Epidermal melanocyte (primary cell): ENCODE measurements around the gene PPIL3.
"Not testable (repeated sequence)": the region's sequence is repeated elsewhere in the genome, so short reads cannot be mapped to it uniquely, and the experiment has no call there.

ENCODE experiments used
- DNase-seq: peaks from one replicate; pipeline ENCODE4 v3.0.0; 2011; ENCODE audit warnings: low spot score; ENCODE audit not compliant: insufficient read length

Gene PPIL3

DNA sequence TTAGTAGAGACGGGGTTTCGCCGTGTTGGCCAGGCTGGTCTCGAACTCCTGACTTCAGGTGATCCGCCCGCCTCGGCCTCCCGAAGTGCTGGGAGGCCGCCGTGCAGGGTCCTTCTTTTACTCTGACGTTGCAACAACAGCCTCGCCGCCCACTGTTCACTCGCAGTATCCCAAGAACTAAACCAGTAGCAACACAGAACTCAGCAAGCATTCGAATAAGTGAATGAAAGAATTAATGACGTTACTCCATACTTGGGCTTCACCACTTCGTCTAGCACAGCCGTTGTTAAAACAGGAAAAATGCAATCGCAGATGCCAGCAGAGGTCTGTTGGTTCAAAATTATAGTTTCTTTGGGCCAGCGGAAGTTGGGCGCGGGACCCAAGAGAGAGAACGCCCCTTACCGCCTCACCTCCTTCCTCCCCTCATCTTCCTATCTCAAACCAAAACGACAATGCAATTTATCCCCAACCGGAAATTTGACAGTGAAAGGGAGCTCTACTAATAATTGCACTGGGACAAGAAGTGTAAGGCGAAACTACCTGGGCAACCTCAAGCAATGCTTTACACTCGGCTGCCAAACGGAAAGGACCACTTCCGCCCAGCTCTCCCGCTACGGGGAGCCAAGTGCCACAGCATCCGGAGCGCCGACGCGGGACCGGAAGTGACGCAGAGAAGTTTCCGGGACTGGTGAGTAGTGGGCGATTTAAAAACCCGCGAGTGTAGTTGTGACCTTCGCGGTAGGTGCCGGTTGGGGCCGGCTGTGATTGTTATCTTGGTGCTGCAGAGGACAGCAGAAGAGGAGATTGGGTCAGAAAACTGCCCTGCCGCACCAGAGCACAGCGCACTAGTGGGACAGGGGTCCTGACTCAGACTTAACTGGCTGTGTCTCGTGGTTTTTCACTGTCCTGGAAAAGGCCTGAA lies at the start of gene PPIL3, which contains the start of gene NIF3L1:
Gene PPIL3 (minus strand): TSS at position 374 of the 922 bp plus-strand sequence. CDS start 1,462 bp downstream, outside the sequence.
Gene NIF3L1 (plus strand): TSS at position 668 of the 922 bp plus-strand sequence. CDS start 2,573 bp downstream, outside the sequence.
- peak; percentile 80 for DNase-seq

DNA sequence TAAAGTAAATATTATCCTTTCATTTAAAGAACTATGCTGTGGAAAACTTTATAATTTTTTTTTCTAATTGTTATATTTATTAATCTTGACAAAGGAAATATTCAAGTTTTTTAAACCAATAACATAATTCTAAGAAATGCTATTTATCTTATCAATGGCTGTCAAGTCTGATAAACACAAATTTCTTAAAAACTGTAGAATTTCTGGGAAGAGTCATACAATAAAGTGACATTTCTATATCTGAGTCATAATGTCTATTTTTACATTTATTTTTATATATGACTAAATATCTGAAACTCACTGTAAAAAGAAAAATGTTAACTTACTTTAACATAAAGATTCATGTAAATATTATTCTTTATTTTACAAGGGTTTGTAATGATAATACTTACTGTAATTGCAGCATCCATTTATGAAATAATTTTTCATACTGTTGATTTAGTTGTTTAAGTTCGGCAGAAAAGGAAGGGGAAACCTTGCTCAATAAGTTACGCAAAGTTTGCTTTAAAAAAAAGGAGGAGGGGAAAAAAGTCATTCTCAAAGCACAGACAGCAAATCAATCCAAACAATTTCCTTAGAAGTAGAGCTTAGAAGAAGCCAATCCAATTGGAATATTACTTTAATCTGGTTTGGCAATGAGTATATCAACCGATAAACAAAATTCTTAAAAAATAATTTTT lies 42.2 kb upstream of the PPIL3 start:
- DNase-seq: no peak

DNA sequence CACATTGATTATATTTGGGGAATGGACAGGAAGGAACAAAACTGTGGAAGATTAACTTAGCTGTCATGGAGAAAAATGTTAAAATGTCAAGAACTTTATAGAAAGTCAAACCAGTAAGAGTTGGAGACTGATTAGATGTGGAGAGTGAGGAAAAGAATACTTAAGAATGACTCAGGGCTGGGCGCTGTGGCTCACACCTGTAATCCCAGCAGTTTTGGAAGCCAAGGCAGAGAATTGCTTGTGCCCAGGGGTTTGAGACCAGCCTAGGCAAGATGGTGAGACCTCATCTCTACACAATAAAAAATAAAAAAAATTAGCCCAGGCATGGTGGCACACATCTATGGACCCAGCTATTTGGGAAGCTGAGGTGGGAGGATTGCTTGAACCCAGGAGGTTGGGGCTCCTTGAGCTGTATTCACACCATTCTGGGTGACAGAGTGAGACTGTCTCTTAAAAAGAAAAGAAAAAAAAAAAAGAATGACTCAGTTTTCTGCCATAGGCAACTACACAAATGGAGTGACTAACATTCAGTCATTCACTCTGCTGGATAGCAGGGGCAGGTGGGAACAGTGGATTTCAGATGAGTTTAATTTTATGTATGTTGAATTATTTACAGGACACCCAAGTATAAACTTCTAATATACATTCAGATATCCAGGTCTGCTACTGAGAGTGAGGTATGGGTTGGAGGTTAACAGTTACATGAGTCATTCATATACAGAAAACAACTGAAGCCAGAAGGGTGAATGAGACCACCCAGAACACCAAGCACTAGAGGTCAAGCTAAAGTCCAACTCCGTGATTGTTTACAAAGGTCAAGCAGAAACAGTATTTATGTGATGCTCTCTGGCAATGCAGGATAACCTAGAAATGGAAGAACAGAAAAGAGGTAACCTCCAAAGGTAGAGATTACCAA lies 40.7 kb upstream of the PPIL3 start:
- DNase-seq: no peak

DNA sequence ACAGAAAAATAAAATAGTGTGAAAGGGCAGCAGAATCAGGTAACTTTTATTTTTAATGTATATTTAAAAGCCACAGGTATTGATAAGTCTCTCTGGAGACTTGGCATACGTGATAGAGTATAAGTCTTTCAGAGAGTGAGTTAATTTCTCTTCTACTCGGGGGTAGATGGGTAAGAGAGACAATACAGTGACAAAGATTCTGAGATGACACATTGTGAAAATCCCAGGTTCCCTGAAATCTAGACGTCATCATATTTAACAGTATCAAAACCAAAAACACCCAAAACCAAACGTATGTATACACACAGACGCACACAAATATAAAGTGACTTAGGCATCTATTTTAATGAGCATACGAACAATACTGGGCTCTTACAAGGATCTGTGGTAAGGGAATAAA lies 33.6 kb upstream of the PPIL3 start:
- DNase-seq: no peak

DNA sequence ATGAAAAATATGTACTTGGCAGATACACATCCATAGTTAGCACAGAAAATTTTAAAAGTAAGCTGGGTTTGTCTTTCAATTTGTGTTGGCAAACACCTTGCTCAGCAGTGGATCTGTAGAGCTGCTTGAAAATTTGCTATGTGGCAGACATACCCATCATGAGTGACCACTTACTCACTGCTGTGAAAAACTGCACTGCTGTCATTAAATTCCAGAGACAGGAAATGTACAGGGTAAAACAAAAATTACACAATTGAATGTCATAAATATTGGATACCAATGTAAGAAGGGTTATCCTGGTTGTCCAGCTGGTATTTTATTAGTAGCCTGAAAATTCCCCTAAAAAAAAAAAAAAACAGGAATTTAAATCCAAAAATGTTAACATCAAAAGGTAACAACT lies 24.8 kb upstream of the PPIL3 start:
- DNase-seq: no peak

DNA sequence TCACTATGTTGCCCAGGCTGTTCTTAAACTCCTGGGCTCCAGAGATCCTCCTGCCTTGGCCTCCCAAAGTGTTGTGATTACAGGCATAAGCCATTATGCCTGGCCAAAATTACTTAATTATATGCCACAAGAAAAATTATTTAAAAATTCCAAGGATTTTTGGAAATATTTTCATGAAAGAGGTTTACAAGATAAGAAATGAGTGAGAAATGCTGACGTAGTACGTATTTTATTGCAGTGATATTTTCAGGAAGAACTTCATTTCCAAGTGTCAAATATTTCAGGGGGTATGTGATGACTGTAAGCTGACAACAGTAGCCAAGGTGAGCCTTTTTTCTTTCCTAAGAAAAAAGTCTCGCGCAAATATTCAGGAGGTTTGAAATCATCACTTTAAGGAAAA lies 21.1 kb upstream of the PPIL3 start:
- no peak for DNase-seq

DNA sequence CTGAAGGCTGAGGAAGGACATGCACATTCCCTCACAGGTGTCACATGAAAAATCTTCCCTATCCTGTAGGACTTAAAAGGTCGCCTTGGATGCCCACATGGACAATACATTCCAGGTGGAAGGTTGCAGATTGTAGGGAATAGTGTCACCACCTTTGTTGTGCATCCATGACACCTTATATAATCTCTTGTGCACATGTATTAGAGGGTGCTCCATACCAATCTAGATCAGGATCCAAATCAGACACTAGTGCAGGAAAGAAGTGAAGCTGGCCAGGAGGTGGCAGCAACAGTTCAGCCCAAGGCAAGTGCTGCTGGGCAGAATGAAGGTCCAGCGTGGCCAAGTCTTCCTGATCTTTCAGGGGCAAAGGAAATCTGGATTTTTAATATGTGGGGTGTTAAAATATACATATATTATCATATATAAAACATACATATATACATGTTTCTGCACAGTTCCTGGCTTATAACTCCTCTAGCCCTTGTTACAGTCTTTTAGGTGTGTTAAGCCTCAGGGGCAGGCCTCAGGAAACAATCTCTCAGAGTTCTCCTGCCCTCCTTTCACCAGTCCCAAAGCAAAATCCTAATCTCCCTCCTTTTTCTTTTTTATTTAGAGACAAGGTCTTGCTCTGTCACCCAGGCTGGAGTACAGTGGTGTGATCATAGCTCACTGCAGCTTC lies 16.9 kb upstream of the PPIL3 start:
- DNase-seq: no peak

DNA sequence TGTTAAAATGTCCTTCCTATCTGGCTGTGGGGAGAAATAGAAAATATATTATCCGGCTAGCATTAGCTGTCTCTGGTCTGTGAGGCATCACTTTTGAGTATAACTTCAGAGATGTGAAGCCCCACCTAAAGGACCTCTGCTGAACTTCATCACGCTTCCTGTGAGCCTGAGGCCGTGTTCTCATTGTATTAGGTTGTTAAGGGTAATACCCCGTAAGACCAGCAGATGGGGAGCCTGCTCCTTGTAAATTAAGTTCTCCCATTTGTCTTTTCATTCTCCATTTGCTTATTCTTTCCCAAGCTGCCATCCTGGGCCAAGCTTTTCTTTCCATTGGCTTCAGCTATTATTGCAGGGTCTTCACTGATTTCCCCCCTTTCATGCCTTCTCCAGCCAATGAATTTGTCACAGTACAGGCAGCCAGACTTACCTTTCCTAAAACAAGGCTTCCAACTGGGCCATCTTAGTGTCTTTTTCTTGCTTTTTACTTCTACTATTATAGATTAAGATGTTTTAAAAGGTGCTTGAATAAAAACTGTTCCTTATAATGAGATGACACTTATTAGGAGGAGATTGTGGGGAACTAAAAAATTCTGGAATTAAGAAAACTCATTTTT lies 12.7 kb upstream of the PPIL3 start:
- DNase-seq: peak; percentile 84

DNA sequence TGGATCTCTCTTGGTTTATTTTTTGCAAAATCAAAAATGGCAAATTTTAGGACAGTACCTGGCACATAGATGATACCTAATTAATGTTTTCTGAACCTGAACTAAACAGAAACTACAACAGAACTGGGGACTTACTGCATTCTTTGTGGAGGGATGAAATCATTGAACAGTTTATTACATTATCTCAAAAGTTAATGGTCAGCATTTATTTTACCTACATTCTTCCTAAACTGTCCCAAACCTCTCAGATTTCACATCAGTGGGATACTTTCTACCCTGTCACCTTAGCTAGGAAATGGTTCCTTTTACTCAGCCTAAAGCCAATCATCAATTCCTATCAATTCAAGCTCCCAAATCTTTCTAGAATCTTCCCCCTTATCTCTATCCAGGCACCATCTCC lies 10.6 kb upstream of the PPIL3 start:
- DNase-seq: no peak

DNA sequence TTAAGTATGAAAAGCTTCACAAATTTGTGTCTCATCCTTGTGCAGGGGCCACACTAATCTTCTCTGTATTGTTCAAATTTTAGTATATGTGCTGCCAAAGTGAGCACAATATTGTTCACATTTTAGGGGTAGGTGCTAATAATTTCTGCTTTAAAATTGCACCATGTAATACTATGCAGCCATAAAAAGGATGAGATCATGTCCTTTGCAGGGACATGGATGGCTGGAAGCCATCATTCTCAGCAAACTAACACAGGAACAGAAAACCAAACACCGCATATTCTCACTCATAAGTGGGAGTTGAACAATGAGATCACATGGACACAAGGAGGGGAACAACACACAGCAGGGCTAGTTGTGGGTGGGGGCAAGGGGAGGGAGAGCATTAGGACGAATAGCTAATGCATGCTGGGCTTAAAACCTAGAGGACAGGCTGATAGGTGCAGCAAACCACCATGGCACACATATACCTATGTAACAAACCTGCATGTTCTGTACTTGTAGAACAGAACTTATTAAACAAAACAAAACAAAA lies 7.1 kb downstream of the PPIL3 start:
- DNase-seq: not testable (repeated sequence)

DNA sequence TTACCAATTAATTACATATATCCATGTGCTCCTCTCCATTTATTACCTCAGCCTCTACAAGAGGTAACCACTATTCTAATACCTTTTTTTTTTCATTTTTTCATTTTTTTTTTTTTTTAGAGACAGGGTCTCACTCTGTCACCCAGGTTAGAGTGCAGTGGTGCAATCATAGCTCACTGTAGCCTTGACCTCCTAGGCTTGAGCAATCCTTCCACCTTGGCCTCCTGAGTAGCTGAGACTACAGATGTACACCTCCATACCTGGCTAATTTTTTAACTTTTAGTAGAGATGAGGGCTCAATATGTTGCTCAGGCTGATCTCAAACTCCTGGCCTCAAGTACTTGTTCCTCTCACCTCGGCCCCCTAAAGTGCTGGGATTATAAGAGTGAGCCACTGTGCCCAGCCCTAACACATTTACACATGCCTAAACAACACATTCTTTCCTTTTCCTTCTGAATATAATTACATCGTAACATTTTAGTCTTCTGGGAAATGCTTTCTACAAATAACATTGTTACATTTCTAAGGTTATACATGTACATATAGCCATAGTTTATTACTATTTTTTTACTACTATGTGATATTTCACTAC lies 10.5 kb downstream of the PPIL3 start:
- no peak for DNase-seq

DNA sequence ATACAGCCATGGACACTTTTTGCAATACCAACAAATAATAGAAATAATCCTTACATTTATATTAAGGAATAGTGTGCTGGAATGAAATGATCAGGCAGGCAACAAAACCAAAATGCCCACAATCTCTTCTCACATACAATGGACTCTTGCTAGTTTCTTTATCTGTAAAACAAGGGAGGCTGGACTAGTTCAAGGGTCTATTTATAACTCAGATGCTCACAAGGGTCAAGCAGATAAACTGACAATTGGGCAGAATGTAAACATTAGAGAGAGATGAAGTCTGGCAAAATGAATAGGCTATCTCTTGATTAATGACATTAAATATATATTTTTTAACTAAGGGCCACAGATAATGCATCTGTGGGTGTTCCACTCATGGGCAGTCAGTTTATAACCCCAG lies 11.4 kb downstream of the PPIL3 start:
- DNase-seq: no peak

DNA sequence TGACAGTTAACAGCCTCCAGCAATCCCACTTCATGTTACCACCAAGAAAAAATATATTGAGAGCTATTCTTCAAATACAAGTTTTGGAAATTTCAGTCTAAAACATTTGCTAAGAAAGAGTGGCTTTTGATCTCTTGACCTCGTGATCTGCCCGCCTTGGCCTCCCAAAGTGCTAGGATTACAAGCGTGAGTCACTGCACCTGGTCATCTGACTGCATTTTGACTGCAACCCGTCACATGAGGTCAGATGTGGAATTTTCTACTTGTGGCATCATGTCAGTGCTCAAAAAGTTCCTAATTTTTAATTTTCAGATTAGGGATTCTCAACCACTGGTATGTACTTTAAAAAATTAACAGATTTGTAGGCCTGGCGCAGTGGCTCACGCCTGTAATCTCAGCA lies 15.3 kb downstream of the PPIL3 start:
- DNase-seq: no peak

DNA sequence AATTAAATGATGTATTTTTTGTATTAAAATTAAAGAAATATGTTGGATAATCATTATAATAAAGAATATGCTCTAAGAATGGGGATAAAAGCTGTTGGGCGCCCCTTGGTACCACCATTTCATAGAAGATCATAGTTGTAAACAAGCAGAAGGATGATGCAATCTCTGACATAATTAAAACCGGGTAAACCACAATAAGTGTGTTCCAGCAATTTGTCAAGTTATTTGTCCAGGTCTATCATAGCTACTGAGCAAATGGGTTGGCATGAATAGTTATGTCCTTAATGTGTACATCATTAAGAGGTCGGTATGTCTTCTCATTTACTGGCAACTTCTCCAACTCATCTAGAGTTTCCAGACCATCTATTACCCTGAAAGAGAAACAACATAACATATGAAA lies 17.7 kb downstream of the PPIL3 start:
- no peak for DNase-seq

DNA sequence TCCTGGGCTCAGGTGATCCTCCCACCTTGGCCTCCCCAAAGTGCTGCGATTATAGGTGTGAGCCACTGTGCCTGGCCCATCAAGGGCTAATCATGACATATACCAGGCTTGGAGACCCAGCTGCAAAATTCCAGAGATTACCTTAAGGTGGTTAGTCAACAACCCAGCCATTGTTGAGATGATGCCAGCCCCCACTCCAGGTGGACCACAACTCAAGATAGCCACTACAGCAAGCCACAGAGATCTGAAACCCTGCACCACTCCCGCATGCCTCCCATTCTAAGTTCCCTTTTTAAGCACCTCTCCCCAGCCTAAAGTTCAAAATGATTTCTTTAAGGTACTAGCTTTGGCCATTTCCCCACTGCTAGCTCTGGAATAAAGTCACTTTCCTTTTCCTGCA lies 19.9 kb downstream of the PPIL3 start:
- no peak for DNase-seq

DNA sequence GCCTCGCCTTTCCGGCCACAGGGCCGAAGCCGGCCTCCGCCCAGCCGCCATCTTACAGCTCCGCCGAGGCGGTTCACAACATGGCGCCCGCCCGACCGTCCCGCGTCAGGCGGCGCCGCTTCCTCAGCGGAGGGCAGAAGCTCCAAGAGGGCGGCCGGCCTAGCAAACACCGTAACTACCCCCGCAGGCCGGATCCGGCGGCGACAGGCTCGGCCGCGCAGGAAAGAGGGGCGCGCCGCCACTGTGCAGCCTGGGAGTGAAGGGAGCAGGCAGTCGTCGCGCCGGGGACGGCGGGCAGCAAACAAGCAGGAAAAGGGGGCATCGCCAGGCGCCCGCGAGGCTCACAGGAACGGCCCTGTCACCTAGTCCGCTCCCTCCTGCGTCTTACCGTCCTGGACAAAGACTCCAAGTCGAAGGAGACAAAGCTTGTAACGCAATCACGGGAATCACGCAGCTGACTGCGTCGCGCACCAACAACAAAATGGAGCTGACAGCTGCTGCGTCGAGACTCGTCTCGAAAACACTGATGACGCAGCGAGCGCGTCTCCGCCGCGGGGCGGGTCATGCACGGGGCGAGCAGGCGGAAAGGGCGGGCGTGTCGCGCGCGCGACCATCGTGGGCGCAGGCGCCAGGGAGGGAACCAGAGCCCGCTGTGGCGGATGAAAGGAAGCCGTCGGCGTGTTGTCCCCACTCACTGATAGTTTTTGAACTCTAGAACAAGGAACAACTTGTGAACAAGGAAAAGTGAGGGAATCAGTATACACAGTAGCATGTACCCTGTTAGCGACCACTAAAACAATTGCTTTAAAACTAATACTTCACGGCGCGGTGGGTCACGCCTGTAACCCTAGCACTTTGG lies 24.5 kb downstream of the PPIL3 start, which contains the start of gene CLK1:
Gene CLK1 (minus strand): TSS at position 483 of the 859 bp plus-strand sequence. CDS start 2,796 bp downstream, outside the sequence.
- DNase-seq: peak; percentile 84

DNA sequence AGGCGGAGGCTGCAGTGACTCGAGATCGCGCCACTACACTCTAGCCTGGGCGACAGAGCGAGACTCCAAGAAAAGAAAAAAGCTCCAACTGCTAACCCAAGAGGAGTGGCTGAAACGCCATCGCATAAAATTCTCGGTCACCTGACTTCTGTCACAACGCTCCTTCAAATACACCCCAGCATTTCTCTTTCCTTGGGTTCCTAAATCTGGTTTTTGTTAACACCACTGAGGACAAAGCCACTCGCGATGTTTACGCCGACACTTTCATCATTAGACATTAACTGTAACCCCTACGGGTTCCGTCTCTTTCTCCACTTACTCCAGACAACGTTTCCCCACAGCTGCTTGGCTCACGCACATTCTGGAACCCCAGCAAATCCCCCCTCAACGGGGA lies 25.1 kb downstream of the PPIL3 start:
- DNase-seq: no peak

DNA sequence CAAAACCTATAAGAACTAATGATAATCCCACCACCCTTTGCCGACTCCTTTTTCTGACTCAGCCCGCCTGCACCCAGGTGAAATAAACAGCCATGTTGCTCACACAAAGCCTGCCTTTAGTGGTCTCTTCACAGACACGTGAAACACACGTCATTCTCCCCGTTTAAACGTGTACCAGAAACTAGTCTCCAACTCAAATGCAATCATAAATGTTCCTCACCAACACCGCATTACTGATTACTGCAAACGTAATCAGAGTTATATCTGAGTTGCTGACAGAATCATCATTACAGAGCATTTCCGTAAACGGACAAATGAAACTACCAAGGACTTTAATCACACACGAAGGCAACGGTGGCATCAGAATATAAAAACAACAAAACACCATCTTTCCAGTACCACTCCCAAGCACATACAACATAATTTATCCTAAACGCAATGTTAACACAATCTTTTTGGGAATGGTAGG lies 26.3 kb downstream of the PPIL3 start:
- DNase-seq: no peak
